Esophagus muscularis mucosa (tissue), 4 donors: ENCODE data around the gene CCDC92B.

Experiments
- EP300 ChIP-seq: sonication (generic); formaldehyde crosslinking; IDR thresholded peaks from one replicate; pipeline ENCODE4 v1.6.1; 2017; ENCODE audit warnings: antibody characterized with exemption
- POLR2A ChIP-seq: fragments of 450-650 bp; IDR thresholded peaks from one replicate; pipeline ENCODE4 v1.6.1; 2017; ENCODE audit warnings: antibody characterized with exemption, moderate library complexity, mild to moderate bottlenecking, low read depth
- POLR2AphosphoS5 ChIP-seq, 2 donors: sonication (generic); formaldehyde crosslinking; IDR thresholded peaks; one replicate each; pipeline ENCODE4 v1.6.1; 2017; ENCODE audit warnings: antibody characterized with exemption in 2 of 2
- TF ChIP-seq, protein P1 (sequence below), 3 experiments: fragments of 200-600 bp in 2 of 3; fragments of 450-650 bp in 1 of 3; sonication (generic) in 2 of 3; IDR thresholded peaks; one replicate each; pipeline ENCODE4 v1.5.1; 2017 to 2019; ENCODE audit warnings: antibody characterized with exemption in 3 of 3, mild to moderate bottlenecking in 2 of 3, moderate library complexity in 1 of 3

DNA sequence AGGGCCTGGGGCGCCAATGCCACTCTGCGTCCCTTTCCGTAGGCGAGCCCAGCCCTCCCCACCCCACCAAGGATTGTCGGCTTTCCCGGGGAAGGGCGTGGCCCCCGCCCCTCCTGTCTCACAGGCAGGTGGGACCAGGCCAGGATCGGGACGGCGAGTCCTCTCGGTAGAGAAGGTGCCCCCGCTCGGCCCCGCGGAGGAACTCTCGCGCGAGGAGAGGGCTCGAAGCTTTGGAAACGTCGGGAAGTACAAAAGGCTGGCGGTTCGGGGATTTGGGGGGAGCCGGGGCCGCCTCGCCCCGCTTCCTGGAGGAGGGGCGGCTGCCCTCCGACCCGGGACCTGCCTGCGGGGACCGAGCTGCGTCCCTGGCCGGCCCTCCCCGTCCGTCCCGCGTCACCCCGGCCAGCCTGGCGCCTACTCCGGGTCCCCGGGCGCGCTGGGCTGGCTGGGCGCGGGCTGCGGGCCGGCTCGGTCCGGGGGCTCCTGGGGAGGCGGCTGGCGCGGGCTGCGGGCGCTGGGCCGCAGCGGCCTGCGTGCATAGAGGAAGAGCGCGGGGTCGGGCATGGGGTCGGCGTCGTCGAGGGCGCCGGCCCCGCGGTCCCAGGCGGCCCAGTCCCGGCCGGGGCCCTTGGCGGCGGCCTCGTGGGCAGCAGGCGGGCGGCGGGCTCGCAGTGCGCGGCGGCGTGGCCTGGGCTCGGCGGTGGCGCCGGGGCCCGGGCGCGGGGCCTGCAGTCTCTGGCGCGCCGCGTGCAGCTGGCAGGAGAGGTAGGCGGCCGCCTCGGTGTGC, 25.3 kb downstream of the CCDC92B start:
- no peak for TF ChIP-seq POLR2A
- TF ChIP-seq, protein P1, sequence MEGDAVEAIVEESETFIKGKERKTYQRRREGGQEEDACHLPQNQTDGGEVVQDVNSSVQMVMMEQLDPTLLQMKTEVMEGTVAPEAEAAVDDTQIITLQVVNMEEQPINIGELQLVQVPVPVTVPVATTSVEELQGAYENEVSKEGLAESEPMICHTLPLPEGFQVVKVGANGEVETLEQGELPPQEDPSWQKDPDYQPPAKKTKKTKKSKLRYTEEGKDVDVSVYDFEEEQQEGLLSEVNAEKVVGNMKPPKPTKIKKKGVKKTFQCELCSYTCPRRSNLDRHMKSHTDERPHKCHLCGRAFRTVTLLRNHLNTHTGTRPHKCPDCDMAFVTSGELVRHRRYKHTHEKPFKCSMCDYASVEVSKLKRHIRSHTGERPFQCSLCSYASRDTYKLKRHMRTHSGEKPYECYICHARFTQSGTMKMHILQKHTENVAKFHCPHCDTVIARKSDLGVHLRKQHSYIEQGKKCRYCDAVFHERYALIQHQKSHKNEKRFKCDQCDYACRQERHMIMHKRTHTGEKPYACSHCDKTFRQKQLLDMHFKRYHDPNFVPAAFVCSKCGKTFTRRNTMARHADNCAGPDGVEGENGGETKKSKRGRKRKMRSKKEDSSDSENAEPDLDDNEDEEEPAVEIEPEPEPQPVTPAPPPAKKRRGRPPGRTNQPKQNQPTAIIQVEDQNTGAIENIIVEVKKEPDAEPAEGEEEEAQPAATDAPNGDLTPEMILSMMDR (IDR thresholded peaks at IDR 0.05), result no peak
- TF ChIP-seq POLR2AphosphoS5 (IDR thresholded peaks at IDR 0.05), result no peak
- no peak for TF ChIP-seq EP300
